RCC 7860 (cell line): ENCODE data around the gene STK17B.
"Not testable (repeated sequence)": the region's sequence is repeated elsewhere in the genome, so short reads cannot be mapped to it uniquely, and the experiment has no call there.

Experiments used
- DNase-seq: peaks from one replicate; pipeline ENCODE4 v3.0.0-alpha.2; 2015; ENCODE audit warnings: low spot score
- FAIRE-seq: peaks from 2 replicates; lab custom pipeline; 2012; peaks lifted over from hg19 to GRCh38; lab: Jason Lieb, UNC

STK17B gene

DNA sequence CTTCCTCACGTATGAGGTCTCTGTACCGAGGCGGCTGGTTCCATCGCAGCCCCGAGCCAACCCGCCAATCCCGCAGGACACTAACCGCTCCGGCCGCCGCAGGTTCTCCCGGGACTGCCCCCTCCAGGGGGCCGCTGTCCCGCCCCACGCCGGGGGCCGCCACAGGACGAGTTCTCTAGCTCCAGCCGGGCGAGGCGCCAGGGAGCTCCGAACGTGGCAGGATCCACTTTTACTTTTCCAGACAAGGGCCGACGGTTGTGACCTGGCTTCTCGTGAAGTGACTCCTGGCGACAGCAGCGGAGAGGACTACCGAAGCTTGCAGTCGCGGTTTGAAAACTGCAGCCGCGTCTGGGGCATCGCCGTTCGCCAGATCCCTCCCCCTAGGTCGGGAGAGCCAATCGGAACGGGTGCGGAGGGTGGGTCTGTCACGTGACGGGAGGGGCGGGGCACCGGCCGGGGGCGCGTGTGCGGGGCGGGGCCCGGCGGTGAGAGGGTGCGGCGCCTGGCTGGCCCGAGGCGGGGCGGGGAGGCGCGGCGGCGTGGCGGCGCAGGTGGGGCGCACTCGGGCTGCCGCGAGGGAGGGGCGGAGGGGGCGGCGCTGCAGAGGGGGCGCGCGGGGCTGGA, at the start of gene STK17B:
Gene STK17B (minus strand): TSS at position 331 of the 624 bp plus-strand sequence. CDS start 8,195 bp downstream, outside the sequence.
- no peak for FAIRE-seq
- peak; percentile 90 for DNase-seq

DNA sequence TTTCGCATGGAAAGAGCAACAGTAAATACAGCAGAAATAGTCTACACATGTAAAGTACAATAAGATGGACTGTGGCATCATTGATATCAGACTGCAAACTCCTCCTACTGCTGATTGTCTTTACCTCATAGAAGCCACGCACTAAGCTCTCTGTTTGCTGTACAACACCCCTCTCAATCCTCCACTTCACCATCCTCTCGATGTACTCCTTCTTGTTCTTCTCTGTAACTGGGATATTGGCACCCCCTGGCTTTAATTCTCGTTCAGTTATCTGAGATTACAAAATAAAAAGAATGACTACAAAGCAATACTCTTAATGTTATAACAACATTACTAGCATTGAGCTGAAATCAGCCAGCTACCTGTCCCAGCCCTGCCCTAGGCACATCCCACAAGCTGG, 49.3 kb upstream of the STK17B start:
- DNase-seq (no peak), FAIRE-seq (no peak)

DNA sequence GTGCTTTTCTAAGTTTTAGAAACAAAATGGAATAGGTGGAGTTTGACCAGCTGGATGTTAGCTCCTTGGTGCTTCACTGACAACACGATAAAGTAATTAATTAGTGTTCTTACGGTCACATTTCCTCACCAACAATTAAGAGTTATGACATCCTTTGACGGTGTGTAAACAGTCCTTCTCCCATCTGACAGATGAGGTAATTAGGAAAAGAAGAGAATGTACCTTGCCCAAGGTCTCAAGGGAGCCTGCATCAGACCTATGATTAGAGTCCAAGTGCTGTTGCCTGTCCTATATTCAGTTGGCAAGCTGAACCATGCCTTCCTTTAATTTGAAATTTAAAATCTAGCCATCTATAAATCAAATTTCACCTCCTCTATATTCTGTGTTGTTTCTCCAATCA, 48.3 kb upstream of the STK17B start:
- FAIRE-seq (no peak), DNase-seq (no peak)

DNA sequence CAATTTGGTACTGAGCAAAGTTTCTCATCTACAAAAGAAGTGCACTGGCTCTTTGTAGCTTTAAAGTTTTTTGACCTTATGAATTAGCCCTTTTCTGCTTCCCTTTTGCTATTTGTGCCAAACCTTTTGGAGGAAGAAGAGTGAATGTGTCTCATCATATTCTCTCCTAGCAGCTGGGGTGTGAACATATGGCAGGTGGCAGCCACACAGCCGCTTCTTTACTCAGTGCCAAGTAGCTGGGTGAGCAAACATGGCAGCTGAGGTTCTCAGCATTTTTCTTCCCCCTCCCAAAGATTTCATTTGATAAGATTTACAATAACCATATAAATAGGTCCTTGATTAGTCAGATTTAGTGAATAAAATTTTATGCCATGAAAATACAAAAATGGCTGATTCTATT, 46.7 kb upstream of the STK17B start:
- no peak for FAIRE-seq
- DNase-seq, result no peak

DNA sequence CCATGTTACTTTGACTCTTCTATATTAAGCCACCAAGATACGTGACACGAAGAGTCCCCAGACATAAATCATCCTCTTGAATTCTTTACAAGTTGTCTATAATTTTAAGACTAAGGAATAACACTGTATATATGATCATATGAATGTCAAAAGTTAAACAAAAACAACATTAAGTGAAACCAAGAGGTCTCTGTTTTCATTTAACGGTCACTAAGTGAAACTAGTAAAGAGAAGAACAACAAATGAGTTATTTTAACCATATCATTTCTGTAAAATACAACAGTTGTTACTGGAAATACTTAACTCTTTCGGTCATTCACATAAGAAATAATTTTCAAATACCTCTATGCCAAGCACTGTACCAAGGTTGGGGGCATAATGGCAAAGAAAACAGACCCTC, 45.7 kb upstream of the STK17B start:
- no peak for DNase-seq
- FAIRE-seq, result no peak

DNA sequence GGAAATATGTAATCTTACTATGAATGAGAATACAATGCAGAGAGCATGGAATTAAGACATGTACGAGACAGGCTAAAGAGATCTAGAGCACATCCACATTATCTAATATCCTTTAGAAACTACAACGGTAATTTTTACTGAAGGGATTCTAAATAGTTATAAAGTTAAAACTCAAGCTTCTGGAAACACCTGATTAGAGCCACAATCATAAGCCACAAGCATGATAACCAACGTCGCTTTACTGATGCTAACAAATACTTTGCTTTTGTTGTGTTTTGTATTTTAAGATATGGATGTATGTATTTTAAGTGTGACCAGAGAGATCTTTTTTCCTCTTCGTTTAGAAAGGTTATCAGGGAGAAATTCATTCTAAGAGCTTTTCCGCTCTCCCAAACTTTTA, 44.0 kb upstream of the STK17B start:
- no peak for FAIRE-seq
- no peak for DNase-seq

DNA sequence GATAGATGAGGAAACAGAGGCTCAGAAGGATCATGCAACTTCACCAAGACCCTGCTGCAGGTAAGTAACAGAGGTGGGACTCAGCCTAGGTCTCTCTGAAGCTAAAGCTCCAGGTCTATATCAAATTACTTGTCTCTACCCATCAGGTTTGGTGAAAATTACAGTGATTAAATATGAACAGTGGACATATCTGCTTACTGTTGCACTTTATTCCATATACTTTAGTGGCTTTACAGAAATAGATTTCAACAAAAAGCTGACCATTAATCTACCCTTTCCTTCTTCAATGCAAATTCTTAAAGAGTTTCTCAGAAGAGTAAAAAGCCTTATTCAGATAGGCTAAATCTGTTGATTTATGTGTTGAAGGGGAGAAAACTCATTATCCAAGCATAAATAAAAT, 42.8 kb upstream of the STK17B start:
- FAIRE-seq, result no peak
- DNase-seq, result no peak

DNA sequence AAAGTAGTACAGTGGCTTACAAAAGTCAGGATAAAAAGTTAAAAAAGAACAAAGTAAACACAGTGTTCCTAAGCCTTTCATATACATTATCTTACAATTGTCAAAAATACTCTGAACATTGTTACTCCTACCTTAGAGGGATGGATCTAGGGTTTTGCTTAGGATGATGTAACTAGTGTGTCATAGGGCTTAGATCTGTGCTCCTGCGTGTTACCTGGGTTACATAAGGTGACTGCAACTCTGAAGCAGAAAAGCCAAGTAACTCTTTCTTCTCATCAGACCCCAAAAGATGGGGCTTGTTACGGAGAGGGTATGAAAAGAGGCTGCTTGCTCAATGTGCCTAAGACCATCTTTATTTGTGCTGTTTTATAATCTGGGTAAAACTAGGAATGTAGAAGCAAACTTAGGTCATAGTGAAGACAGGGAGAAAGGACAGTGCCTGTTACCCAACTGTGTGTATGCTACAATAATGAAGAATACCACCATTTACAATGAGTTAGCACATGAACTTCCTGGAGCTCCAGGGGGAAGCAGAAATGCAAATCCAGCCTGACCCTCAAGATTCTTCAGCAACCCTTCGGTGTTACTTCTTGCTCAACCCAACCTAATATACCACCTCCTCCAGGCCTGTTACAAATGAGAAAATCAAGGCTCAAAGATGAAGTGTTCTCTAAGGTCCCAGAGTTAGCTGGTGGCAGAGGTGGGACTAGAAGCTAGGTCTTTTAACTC, 42.0 kb upstream of the STK17B start:
- DNase-seq (no peak), FAIRE-seq (no peak)

DNA sequence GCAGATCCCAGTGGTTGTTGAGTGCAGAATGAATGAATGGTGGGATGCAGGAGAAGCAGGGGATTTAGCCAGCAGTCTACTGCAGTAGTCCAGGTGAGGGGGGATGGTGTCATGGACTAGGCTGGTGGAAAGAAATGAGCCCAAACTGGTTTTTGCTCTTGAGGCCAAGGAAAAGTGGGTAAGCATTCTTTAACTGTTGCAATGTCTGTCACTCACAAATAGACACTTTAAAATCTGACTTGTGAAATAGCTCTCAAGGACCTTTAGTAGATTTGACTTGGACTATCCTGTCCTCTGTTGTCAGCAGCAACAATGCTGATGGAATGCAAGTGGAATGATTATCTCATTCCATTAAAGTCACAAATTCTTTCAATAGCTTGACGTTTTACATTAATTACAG, 37.5 kb upstream of the STK17B start:
- FAIRE-seq (no peak), DNase-seq (no peak)

DNA sequence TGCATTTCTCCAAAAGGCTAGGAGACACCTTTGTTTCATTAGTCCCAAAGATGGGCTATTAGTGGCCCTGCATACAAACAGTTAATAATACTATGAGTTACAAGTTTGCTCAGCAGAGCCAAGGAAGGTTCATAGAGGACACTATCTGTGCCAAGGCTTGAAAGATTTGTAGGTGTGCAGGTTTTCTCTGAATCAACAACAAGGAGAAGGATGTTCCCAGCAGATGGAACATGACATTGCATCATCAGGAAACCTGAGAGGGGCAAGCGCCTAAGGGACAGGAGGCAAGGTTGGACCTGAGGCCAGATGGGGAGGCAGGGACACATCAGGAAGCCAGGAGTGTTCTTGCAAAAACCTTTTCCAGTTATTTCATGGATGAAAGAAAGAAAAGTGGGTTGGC, 35.4 kb upstream of the STK17B start:
- no peak for DNase-seq
- no peak for FAIRE-seq

DNA sequence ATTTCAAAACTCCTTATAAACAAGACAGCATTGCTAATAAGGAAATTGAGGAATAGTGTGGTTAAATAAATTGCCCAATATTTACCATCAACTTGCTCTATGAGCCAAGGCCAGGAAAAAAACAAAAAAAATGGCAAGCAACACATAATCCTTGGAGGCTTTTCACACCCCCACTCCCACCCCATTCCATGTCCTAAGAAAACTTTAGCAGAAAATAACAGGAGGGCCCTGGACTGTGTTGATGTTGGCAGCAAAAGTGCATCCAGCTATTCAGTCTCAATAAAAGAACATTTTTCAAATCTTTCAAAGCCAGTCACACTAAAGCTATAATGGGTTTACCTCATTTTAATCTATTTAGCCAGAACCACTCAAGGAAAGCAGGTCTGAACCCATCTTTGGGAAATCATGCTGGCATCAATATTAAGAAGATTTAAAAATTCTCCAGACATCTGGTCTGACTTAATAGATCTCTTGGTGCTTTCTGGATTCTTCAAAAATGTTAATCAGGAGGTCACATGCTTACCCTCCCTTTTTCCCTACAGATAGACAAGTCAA, 34.6 kb upstream of the STK17B start:
- no peak for DNase-seq
- FAIRE-seq, result no peak

DNA sequence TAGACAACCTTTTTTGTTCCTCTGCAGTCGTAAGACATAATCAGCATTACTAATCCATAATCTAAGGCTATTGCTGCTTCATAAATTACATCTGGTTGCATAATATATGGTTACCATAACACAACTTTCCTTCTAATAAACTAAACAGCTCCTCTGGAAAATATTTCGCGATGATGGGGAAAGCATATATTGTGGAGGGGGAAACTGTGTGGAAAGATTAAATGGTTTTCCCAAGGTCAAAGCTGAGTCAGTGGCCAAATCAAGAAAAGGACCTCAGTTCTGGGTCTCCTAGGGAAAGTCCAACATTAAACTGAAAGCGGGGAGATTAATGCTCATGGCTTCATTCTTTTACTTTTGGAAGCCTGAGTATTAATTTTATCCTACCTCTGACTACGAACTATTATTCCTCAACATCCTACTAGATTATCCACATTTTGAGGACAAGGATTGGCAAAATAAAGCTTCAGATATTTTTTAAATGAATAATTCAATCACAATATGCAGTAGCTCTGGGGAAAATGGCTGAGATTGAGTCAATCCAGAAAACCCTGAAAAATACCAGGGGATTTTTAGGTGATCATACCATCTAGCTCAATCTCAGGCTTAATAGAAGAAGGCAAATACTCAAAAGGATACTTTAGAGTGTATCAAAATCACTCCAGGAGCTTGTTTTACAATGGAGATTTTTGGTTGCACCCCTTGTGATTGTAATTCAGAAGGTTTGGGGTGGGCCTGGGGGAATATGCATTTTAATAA, 33.8 kb upstream of the STK17B start:
- no peak for DNase-seq

DNA sequence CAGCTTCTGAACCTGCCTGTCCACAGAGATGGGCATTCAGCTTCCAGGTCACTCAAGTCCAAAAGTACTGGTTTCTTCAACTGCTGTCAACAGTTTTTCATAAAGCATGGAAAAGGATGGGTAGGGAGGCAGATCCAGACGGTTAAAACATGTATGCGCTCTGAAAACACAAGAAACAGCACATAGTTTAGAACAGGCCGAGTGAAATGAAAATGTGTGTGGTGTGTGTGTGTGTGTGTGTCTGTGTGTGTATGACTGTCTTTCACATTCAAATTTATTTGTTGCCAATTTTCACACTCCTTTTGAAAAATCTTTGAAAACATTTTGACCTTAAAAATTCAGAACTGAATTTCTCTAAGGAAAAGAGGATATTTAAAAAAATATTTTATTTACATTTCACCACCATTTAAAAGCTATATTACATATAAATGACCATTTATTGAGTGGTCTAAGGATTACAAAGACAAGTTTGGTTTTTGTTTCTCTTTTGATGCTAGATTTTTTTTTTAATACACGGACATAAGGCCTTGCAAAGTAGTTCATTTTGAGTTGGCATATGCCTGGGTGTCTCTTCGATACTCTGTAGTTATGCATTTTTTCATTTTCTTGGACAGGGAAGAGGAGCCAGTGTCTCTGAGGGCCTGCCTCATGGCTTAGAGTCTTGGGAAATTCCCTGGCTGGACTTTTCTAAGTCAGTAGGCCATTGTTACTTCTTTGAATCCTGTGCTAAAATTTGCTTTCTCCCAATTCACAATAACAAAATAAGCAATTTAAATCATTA, 30.0 kb upstream of the STK17B start:
- no peak for FAIRE-seq
- DNase-seq, result no peak

More for the DNA sequence above, 33.8 kb upstream of the STK17B start:
- no peak for FAIRE-seq

DNA sequence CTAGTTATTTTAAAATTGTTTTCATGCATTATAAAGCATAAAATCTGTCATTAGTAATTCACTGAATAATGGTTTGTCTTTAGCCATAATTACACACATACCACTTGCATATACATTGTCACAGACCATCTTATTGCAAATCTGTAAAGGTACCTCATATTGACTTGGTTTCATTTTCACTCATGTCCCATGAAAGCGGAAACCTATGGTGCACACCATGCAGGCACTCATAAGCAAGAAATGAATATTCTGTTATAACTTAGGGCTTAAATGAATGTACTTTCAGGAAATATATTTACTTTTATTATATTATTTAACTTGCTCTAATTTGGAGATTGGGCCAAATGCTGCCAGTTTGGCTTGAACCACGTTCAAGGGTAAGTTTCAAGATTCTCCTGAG, 29.2 kb upstream of the STK17B start:
- no peak for DNase-seq

DNA sequence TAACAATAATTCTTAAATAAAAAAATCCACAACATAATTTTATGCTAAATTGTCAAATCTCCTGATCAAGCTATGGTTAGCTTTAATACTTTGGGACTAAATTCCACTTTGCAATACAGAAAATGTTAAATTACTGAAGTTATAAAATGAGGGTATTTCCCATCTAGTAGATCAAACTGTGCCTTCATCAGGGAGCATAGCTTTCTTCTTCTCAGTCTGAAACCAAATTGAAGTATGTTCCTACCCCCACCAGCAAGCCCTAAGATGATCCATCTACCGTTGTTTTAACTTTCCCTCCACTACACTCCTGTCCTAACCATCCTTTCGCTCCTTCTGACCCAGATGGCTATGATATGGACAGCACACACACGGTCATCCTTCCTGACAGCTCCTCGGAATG, 24.4 kb upstream of the STK17B start:
- DNase-seq (no peak), FAIRE-seq (no peak)

More for the DNA sequence above, 29.2 kb upstream of the STK17B start:
- FAIRE-seq, result no peak

DNA sequence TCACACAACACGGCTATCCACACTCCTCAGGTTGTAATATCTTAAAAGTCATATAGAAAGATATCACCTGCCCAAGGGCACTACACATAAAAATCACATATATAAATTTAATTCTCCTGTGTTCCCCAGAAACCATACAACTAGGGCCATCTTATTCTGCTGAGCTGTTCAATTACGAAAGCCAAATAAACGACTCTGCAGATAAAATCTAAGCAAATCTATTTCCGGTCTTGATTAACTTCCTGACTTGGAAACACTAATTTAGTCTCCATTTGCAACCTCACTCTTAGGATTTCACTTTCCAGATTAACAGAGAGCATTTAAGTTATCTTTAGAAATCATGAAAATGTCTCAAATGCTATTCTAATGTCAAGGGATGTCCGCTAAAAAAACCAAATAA, 23.9 kb upstream of the STK17B start:
- DNase-seq (no peak), FAIRE-seq (no peak)

DNA sequence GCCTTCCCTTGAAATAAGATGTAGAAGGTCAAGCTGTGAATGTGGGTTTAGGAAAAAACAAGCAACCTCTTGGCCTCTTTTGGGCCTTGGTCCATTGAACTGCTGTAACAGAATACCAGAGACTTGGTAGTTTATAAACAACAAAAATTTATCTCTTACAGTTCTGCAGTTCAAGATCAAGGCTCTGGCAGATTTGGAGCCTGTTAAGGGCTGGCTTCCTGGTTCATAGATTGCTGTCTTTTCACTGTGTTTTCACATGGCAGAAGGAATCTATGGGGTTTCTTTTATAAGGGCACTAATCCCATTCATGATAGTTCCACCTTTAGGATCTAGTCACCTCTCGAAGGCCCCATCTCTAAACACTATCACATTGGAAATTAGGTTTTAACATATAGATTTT, 20.2 kb upstream of the STK17B start:
- DNase-seq (no peak), FAIRE-seq (no peak)

DNA sequence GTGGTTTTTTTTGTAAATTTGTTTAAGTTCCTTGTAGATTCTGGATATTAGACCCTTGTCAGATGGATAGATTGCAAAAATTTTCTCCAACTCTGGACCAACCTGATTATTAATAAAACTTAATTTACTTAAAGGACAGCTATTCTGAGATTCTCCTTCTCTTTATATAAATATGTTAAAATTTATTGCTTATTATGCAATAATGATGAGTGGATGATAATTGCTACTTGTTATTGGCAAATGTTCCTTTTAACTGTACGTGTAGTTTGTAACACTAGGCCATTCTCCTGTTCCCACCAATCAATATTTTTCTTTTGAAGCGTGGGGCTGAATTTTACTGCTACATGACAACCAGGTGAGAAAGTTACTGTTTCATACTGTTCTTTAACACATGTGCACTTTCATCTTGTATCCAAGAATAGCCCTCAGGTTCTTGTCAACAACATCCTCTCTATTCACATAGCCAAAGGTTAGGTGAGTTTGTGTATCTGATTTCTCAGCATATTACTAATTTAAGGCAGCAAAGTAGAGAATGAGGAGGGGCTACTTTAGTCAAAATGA, 16.6 kb upstream of the STK17B start:
- FAIRE-seq (no peak), DNase-seq (no peak)

DNA sequence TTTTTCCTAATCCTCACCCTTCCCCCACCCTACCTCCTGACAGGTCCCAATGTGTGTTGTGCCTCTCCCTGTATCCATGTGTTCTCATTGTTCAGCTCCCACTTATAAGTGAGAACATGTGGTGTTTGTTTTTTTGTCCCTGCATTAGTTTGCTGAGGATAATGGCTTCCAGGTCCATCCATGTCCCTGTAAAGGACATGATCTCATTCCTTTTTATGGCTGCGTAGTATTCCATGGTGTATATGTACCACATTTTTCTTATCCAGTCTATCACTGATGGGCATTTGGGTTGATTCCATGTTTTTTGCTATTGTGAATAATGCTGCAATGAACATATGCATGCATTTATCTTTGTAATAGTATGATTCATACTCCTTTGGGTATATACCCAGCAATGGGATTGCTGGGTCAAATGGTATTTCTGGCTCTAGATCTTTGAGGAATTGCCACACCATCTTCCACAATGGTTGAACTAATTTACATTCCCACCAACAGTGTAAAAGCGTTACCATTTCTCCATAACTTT, 15.9 kb upstream of the STK17B start:
- not testable (repeated sequence) for FAIRE-seq, DNase-seq

DNA sequence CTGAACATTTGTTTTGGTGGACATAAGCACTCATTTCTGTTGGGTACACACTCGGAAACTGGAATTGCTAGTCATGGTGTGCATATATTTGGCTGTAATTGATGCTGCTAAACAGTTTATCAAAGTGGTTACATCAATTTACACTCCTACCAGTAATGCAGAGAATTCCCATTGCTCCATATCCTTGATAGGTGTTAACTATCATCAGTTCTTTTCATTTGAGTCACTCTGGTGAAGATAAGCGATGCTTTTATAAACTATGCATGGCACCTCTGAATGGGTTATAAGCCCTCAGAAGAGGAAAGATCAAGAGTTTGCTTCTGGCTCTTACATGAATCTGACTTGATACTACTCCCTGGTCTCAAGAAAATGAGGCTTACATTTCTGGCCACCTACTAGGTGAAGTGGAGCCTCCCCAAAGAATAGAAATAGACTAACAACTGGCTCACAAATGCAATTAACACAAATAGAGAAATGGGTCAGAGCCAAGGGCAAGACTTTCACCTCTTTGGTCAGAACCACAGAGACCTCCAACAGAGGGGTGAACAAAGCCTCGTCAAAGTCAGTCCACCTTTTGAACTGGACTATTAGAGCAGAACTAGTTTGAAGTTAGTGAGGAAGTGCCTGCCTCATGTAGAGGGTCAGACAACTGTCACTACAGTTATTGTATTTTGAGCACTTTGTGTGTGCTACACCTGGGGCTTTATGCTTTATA, 15.0 kb upstream of the STK17B start:
- FAIRE-seq (no peak), DNase-seq (no peak)
